Measurements from ENCODE around the gene FSTL4. TPM values are rescaled to one million over a fixed set of nuclear protein-coding genes. Genes with fewer than 3 reads are reported as not detected.

Gene FSTL4
- polyA plus RNA-seq, 1 donor from 2014 or later = 0.57 TPM

- H3K27ac ChIP-seq (ENCODE audit: low read length) = no peak overlapping the region
- H3K4me3 ChIP-seq (ENCODE audit: low read length) = no peak overlapping the region
- no peaks in the 10 kb centered on the region for H3K79me2 ChIP-seq (replicated peaks; ENCODE audit: insufficient read depth, low read length)
- no peaks in the 10 kb centered on the region for H3K9me3 ChIP-seq (ENCODE audit: low read length)
- no peak overlapping the region for H2AFZ ChIP-seq (ENCODE audit: low read depth, low read length)
- no peaks in the 10 kb centered on the region for H3K36me3 ChIP-seq (ENCODE audit: insufficient read depth, low read length)
- H3K4me2 ChIP-seq (ENCODE audit: low read length) = no peak overlapping the region
- no peaks in the 10 kb centered on the region for H3K27me3 ChIP-seq (ENCODE audit: insufficient read depth, low read depth, low read length)
- no peaks in the 10 kb centered on the region for H3K9me2 ChIP-seq (ENCODE audit: insufficient read depth, low read length)
- no peak overlapping the region for H3K9ac ChIP-seq (ENCODE audit: low read length)
- no peaks in the 10 kb centered on the region for H4K20me1 ChIP-seq (ENCODE audit: insufficient read depth)
- TF ChIP-seq CTCF (IDR thresholded peaks at IDR 0.05; ENCODE audit: poor library complexity, severe bottlenecking) (no peak), MXI1 (conservative IDR thresholded peaks at IDR 0.05; ENCODE audit: poor library complexity, severe bottlenecking) (no peak), RAD21 (conservative IDR thresholded peaks at IDR 0.05) (no peak), EP300 (conservative IDR thresholded peaks at IDR 0.05; ENCODE audit: poor library complexity, severe bottlenecking) (no peak), REST (IDR thresholded peaks at IDR 0.05; ENCODE audit: borderline replicate concordance) (no peak), EZH2 (IDR thresholded peaks at IDR 0.05; ENCODE audit: borderline replicate concordance, insufficient read depth, low read length, poor library complexity, severe bottlenecking) (no peak), TAF1 (IDR thresholded peaks at IDR 0.05; ENCODE audit: low read depth) (no peak), POLR2AphosphoS5 (IDR thresholded peaks at IDR 0.05) (no peak), SMC3 (conservative IDR thresholded peaks at IDR 0.05; ENCODE audit: poor library complexity) (no peak)
- H3F3A ChIP-seq (ENCODE audit: insufficient read depth, low read length, poor library complexity, severe bottlenecking) = no peaks in the 10 kb centered on the region
Observed at GRCh38 chr5:133384903-133385302, 227.4 kb downstream of the FSTL4 start.

GRCh38 chr5:133384120-133384855 is 228.1 kb downstream of the FSTL4 start:
- no peak overlapping the region for H2AFZ ChIP-seq (ENCODE audit: low read depth, low read length)
- no peak overlapping the region for H3K4me3 ChIP-seq (ENCODE audit: low read length)
- no peak overlapping the region for H3K27ac ChIP-seq (ENCODE audit: low read length)
- H3K79me2 ChIP-seq (replicated peaks; ENCODE audit: insufficient read depth, low read length) = no peaks in the 10 kb centered on the region
- TF ChIP-seq RAD21 (conservative IDR thresholded peaks at IDR 0.05) (no peak), SMC3 (conservative IDR thresholded peaks at IDR 0.05; ENCODE audit: poor library complexity) (no peak), MXI1 (conservative IDR thresholded peaks at IDR 0.05; ENCODE audit: poor library complexity, severe bottlenecking) (no peak)
- H3K9ac ChIP-seq (ENCODE audit: low read length) = no peak overlapping the region
- H4K20me1 ChIP-seq (ENCODE audit: insufficient read depth) = no peaks in the 10 kb centered on the region
- H3K36me3 ChIP-seq (ENCODE audit: insufficient read depth, low read length) = no peaks in the 10 kb centered on the region
- H3F3A ChIP-seq (ENCODE audit: insufficient read depth, low read length, poor library complexity, severe bottlenecking) = no peaks in the 10 kb centered on the region
- H3K27me3 ChIP-seq (ENCODE audit: insufficient read depth, low read depth, low read length) = no peaks in the 10 kb centered on the region
- no peaks in the 10 kb centered on the region for H3K9me3 ChIP-seq (ENCODE audit: low read length)
- H3K9me2 ChIP-seq (ENCODE audit: insufficient read depth, low read length) = no peaks in the 10 kb centered on the region
- no peak overlapping the region for H3K4me2 ChIP-seq (ENCODE audit: low read length)

Data from neural cell (in vitro differentiated cells).